GM21390 (cell line): Measurements from ENCODE around the gene PSMC1.

Experiments used
- ATAC-seq: cut with Tn5 transposase; IDR thresholded peaks from one replicate; pipeline ENCODE4 v1.9.1; 2021; ENCODE audit not compliant: unreplicated experiment

PSMC1 gene

DNA sequence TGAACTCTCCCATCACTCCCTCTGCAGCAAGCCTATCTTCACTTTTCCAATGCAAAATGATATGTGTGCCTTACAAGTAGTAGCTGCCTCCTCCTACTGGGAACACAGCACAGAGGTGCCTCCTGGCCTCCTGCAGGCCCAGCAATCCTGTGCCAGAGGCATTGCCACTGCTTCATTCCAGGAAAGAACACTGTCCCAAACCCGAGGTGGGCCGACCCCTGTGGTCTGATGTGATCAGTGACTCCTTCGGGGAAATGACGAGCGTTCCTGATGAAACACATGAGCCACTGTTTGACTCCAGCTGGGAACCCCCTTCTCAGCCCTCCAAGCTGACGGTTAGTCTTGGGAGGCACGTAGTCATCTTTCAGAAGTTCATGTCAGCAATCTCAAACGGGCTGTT is 19.5 kb downstream of the PSMC1 start:
- no peak for ATAC-seq

DNA sequence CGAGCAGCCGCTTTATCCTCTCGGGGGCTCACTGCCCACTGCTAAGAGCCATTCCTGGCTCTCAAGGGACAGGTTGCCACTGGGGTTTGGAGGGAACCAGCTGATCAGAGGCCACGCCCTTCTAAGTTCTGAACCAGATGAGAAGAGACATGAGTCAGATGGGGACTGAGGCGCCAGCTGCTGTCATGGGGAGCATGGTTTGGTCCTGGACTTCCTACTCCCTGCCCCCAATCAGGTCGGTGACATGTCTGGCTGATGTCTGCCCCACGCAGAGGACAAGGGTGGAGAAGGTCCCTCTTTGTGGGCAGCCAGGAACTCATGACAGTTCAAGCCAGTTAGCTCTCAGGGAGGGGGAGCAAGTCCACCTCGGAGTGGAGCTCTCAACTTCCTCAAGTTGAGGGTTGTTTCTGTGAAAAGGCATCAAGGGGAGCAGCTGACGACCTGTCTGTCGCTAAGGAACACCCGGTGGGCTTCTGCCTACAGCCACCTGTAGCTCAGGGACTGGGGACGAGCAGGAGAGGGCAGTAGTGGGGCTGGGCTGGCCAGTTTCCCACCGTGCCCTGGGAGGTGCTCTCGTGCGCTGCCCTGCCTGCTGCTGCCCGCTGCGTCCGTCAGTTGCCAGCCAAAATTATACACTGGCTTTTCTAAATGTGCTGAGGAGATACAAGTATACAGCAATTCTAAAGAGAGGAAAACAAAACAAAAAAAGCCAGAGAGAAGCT is 20.5 kb downstream of the PSMC1 start:
- ATAC-seq, result no peak

DNA sequence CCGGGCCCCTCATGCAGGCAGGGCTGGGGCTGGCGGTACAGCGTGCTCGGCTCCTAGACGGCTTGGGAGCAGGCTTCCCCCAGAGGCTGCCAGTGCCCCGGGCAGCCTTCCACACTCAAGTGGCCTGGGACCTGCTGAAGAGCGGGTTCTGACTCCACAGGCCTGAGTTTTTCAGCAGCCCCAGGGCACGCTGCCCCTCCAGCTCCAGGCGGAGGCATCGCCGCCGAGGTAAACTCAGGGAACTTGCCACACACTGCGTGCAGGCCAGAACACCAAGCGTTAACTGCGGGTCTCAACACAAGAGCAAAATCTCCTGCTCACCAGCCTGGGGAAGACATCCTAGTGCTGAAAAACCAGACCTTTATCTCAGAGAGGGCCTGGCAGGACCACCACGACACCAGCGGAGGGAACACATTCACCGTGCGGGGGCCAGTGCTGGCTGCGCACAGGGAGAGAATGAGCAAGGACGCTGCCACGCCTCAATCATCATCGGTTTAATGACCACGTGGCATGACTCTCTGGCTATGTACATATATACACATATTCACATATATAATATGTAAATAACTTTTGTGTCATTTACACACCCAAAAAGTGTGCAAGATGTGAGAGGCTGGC is 21.3 kb downstream of the PSMC1 start:
- ATAC-seq, result no peak

DNA sequence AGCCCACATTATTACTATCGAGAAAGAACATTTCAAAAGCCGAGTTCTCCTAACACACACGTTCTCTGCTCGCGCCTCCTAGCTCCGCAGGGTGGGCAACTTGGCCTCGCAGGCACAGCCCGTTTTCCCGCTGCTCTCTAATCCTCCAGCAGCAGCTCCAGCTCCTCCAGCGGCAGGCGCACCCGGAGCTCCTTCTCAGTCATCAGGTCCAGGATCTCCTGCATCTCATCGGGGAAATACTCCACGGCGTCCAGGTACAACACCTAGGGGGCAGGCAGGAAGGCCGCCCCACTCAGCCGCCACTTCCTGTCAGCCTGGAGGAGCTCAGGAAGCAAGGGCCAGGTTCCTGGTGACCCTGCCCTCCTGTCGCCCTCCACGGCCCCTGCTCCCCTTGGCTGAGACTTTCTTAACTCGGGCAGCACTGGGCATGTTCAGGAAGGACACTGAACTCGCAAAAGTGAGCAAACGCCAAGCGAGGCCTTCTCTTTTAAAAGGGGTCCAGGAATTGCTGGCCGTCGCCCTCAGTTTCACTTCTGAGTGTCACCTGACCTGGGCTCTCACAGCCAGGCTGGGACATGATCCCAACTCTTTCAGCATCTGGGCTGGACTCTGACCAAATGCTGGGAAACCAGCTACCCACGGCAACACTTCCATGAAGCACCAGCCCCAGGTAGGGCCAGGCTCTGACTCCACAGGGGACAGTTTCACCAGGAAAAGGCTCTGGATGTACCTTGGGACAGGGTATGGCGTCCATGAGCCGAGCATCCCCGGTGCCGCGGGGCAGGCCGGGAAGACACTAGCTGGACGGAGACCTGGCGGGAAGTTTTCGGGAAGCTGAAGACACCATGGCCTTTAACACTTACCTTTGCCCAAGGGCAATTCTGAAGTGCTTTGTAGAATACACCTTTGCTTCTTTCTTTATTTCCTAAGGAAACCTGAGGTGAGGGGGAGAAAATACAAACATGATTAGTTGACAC is 22.1 kb downstream of the PSMC1 start:
- no peak for ATAC-seq

DNA sequence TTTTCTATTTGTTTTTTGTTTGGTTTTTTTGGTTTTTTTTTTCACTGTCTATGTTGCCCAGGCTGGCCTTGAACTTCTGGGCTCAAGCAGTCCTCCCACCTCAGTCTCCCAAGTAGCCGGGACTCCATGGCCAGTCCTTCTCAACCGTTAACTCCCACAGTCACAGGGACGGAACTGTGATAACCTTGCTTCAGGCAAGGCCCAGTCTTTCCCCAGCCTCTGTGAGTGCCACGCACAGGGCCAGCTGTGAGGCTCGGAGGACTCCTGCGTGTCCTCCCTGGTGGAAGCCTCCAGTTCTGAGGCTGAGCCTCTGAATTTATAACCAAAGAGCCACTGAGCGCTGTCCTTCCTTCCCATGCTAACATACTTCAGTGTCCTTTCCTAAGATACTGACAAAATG is 23.7 kb downstream of the PSMC1 start:
- ATAC-seq, result no peak

DNA sequence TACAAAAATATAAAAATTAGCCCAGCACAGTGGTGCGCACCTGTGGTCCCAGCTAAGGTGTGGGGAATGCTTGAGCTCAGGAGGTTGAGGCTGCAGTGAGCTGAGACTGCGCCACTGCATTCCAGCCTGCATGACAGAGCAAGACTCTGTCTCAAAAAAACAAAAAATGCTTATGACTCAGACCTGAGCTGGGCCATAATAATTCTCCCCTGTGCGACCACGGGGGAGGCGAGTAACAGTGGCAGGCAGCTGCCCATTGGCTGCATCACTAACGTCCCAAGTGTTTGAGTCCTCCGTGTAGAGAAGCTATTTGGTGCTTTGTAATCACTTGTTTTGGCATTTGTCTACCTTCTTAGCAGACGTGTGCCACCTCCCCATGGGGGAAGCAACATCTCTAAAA is 24.9 kb downstream of the PSMC1 start:
- no peak for ATAC-seq

DNA sequence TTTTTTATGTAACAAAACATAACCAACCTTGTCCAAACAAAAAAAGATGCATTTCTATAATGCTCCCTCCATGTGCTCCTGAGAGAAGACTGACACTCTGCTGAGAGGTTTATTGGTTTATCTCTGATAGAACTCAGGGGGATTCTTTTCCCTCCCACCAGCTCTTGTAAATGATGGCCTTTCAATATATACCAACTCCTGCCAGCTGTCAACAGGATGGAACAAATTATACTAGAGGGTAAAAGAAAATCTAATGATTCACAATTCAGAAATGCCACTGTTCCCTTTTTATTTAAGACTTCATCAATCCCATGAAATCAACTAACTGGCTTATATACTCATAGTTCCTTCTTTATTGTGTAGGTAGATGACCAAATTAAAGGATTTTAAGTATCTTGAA is 25.4 kb downstream of the PSMC1 start:
- no peak for ATAC-seq

DNA sequence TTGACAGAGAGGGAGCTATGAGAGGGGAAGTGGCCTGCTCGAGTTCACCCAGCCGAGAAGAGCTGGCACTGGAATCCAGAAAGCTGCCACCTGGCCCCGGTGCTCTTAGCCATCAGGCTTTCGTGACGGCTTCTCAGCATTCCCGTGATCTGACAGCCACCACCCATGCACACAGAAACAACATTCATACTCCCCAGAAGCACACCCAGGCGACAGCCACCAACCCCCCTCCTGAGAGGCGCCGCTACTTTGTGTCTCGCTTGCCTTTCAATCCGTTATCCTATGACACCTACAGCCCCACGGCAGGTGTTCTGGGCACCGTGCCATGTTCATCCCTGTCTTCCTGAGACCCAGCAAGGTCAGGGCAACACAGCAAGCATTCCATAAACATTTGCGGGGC is 31.4 kb downstream of the PSMC1 start:
- no peak for ATAC-seq

DNA sequence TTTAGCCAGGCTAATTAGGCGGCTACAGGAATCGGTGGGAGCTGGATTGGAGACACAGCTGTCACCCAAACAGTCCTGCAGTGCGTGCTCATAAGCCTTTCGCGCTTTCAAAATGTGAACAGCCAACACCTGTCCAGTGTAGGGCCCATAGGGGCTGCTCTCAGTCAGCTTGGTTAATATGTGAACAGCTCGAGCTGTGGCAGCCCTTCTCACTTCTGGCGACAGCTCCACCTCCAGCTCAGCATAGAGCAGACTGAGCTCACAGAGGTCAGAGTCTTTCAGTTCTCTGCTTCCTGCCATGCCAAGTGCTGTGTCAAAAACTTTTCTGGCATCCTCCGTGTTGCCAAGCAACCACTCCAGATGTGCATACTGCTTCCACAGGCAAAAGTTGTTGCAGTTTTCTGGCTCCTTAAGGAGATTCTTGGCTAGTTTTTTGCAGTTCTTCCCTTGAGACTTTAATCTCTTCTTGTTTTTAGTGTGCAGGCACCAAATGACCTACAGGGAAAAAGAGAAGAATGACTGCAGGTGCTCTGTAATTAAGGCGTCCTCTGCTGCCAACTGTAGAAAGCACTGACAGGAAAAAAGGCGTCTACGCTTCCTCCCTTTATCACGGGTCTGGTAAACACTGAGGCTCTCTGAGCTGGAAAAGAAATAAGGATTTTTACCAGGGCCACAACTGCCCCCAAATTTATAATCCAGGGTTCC is 32.5 kb downstream of the PSMC1 start:
- ATAC-seq, result peak; percentile 65

DNA sequence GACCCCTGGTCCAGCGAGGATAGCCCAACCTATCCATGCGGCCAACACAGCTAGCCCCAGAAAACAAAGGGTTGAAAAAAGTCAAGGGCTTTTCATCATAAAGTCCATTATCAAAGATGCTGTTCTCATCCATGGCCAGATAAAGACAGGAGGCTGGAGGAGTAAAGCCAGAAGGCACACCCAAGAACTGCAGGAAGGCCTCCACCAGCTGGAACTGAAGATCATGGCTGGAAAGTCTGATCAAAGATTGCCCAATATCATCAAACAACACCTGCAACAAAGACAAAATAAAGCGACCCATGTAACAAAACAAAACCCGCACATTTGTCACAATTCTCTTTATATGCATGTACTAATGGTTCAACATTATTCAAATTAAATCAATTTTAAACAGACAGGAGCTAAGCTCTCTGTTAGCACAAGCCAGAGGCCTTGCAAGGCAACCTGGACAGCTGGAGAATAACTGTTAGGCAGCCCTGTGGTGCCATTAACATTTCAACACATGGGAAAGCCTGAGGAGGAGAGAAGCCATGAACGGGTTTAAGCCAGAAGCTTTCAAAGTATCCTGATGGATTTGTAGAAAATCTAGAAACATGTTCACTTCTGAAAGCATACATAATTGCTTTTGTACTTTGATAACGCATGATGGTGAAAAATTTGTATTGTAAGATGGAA is 34.1 kb downstream of the PSMC1 start:
- ATAC-seq, result no peak

DNA sequence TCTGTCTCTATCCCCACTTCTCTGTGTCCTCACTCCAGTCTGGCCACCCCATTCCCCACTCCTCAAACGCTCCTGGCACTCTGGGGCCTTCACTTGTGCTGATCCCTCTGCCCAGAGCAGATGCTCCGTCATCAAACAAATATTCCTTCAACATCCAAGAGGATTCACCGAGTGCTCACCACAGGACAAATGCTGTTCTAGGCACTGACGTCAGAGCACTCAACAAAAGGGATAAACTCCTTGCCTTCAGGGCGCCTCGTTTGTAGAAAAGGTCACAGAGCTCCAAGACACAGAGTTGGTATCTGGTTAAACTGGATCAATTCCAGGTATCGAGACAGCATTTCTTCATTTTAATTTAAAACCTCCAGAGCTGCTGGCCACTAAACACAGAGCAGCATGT is 35.3 kb downstream of the PSMC1 start:
- ATAC-seq, result no peak

DNA sequence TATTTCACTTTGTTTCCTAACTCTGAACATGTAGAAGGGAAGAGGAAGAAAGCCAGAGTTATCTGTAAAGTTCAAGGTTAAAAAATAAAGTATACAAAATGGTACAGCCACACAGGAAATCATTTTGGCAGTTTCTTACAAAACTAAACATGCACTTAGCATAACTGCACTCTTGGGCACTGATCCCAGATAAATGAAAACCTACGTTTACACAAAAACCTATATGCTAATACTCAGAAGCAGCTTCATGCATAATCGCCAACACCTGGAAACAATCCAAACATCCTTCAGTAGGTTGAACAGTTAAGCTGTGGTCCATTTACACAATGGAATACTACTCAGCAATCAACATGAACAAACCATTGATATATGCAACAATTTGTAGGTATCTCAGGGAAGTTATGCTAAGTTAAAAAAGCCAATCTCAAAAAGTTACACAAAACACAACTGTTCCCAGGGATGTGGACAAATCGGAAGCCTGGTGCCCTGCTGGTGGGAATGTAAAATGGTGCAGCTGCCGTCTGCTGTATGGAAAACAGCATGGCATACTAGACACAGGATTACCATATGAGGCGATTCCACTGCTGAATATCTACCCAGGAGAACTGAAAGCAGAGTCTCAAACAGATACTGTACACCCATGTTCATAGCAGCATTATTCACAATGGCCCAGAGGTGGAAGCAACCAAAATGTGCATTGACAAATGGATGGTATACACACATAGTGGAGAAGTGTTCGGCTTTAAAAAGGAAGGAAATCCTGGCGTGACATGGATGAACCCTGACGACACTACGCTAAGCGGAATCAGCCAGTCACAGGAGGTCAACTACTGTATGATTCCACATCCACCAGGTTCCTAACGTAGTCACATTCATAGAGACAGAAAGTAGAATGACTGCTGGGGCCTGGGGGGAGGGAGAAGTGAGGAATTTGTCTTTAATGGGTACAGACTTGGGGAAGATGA is 37.7 kb downstream of the PSMC1 start:
- ATAC-seq, result no peak

DNA sequence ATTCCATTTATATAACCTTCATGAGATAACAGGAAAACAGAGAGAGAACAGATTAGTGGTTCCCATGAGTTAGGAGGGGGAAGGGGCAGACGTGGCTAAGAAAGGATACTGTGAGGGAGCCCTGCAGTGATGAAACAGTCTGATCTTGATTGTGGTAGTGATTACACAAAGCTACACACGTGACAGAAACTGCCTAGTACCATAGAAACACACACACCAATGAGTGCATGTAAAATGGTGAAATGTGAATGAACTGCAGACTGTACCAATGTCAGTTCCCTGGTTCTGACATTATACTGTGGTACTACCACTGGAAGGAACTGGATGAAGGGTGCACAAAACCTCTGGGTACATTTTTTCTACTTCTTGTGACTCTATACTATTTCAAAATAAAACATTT is 38.5 kb downstream of the PSMC1 start:
- no peak for ATAC-seq

DNA sequence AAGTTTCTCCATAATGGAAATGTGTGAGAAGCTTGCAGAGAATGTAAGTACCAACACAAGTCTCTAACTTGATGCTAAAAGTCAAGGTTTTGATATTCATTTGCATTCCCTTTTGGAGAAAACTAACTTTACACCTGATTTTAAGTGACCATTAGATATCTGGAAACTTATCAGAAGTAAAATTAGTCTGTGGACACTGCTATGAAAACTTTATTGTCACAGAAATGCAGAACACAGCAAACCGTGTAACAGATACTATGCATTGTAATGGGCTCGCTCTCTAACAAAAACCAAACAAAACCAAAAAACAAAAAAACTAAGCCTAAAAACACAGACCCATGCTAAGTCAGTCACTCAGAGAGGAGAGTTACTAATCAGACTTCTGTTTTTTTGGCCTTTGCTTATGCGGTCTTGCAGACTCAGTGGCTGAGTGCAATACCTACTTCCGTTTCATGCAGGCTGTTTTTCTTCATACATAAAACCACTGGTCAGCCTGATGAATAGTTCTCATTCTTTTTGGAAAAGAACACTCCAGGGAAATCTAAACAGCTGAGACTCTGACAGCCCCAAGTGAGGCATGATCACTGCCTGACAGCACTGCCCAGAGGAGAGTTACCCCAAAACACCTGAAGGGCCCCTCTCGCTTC is 39.6 kb downstream of the PSMC1 start:
- no peak for ATAC-seq

DNA sequence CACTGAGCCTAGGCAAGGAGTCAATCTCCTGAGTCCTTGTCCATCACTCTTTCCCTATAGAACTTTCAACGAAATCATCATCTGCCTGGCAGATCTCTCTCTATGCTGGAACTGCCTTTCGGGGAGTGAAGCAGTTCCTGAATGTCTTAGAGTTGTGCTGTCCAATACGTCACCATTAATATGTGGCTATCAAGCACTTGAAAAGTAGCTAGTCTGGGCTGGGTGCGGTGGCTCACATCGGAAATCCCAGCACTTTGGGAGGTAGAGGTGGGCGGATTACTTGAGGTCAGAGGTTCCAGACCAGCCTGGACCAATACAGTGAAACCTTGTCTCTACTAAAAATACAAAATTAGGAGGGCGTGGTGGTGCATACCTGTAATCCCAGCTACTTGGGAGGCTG is 40.3 kb downstream of the PSMC1 start:
- ATAC-seq, result no peak

DNA sequence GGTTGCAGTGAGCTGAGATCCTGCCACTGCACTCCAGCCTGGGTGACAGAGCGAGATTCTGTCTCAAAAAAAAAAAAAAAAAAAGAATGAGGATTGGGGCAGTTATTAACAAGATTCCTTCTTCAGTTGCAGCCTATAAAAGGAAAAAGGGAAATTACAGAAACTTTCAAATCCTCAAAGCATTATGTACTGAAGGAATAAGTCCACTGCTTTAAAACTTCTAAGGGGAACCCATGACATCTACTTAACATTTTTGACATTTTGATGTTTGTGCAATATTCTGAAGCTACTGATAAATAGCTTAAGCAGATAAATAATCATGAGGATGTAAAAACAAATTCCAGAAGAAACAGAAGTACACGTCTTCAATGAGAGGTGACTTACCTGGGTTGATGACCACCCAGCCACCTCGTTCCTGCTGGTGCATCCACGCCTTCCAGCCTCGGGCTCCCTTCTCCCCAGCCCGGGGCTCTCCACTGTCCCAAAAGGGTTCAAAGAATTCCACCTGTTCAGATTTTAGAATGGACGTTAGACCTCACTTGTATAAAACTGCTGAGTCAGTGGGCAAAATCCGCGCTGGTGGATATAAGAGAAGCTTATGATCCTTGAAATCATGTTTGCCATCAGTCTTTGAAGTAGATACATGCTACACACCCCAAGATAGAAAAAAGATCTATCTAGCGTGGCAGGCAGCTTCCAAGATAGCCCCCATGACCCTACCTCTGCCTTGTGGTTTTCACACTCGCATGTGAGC is 41.7 kb downstream of the PSMC1 start:
- no peak for ATAC-seq

DNA sequence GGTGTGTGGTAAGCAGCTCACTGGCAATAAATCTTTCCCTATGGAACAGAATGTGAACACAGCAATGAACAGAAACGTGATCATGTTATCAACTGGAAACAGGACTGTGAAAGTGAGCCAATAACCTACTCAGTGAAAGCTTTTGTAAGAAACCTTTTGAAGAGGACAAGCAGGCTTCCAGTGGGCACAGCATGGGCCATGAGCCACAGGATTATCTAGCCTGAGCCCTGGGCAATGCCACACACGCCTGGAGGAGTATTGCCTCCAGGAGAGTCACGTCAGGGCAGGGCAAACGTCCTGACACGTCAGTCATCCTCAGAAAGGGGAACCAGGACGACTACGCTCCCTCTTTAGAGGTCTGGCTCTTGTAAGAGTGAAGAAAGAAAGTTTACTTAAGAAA is 43.1 kb downstream of the PSMC1 start:
- ATAC-seq, result no peak

DNA sequence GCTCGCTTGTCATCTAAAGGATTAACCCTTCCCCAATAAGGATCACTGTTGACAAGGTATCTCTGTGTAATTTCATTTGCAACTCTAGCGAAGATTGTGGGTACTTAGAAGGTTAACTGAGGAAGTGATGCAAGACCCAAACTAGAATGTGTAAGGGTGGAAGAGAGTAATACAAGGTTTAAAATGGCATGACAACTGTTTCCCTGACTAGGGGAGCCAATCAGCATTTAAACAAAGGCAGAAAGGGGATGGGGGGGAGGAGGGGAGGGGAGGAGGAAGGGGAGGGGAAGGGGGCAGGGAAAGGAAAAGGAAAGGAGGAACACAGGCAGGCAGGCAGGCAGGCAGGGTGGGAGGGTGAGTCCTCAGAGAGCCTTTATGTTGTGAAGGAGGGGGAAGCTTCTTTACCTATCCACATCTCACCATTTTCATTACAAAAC is 44.3 kb downstream of the PSMC1 start:
- ATAC-seq, result no peak
